ENCODE measurements around the gene TMEM119. TPM values are rescaled to one million over a fixed set of nuclear protein-coding genes. Genes with fewer than 3 reads are reported as not detected.
A peak's percentile ranks its signal among the peaks of the same experiment; 100 is the strongest.
"Not testable (repeated sequence)": the region's sequence is repeated elsewhere in the genome, so short reads cannot be mapped to it uniquely, and the experiment has no call there.

Gene TMEM119
- total RNA-seq, 2 donors from 2014 or later = 1.8 to 5.5 TPM

DNA sequence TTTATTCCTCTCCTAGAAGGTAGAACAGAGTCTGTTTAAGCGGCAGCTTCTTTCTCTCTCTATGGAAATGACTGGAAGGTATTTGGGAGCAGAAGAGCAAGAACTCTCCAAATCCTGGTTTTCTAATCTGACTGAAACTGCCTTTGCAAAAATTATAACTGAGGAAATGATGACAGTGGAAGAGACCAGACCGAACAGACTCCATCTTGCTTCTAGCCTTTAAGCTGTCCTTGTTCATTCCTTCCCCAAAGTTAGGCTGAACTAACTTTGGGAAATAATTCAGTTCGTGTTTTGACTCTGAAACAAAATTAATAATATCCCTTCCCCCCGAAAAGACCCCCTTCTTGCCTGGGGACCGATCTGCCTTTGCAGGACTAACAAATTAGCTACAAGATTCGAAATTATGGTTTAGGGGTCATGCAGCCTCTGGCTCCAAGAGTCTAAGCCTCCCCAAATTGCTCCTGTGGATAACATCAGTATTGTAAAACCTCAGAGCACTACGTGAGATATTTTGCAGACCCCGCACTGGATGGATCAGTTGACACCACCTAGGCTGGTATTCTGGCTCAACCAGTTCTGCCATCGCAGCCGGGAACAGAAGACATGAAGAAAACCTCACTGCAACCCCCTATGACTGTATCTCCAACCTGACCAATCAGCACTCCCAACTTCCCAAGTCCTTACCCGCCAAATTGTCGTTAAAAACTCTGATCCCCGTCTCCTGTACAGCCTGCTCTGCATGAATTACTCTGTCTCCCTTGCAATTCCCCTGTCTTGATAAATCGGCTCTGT lies 21.7 kb upstream of the TMEM119 start:
- Histone ChIP-seq H3K4me3 (no peak overlapping the region), H3K4me1 (peaks cover 0 to 28% of the 10 kb centered on the region in 2 donors), H3K36me3 (no peaks in the 10 kb centered on the region), H3K9me3 (no peaks in the 10 kb centered on the region), H3K27me3 (no peaks in the 10 kb centered on the region), H3K27ac (no peak overlapping the region)
- DNase-seq (ENCODE audit: low spot score) = no peak
- TF ChIP-seq, protein P1, sequence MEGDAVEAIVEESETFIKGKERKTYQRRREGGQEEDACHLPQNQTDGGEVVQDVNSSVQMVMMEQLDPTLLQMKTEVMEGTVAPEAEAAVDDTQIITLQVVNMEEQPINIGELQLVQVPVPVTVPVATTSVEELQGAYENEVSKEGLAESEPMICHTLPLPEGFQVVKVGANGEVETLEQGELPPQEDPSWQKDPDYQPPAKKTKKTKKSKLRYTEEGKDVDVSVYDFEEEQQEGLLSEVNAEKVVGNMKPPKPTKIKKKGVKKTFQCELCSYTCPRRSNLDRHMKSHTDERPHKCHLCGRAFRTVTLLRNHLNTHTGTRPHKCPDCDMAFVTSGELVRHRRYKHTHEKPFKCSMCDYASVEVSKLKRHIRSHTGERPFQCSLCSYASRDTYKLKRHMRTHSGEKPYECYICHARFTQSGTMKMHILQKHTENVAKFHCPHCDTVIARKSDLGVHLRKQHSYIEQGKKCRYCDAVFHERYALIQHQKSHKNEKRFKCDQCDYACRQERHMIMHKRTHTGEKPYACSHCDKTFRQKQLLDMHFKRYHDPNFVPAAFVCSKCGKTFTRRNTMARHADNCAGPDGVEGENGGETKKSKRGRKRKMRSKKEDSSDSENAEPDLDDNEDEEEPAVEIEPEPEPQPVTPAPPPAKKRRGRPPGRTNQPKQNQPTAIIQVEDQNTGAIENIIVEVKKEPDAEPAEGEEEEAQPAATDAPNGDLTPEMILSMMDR (IDR thresholded peaks at IDR 0.05) = no peak

DNA sequence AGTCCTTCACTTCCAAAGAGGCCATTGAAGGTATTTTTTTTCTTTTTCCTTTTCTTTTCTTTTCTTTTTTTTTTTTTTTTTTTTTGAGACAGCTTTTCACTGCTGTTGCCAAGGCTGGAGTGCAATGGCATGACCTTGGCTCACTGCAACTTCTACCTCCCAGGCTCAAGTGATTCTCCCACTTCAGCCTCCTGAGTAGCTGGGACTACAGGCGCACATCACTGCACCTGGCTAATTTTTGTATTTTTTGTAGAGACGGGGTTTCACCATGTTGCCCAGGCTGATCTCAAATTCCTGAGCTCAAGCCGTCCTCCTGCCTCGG lies 21.0 kb upstream of the TMEM119 start:
- H3K4me1 ChIP-seq = peaks cover 0 to 28% of the 10 kb centered on the region in 2 donors
- H3K4me3 ChIP-seq; H3K36me3 ChIP-seq; H3K27me3 ChIP-seq; DNase-seq (ENCODE audit: low spot score); H3K9me3 ChIP-seq; H3K27ac ChIP-seq: not testable (repeated sequence)

DNA sequence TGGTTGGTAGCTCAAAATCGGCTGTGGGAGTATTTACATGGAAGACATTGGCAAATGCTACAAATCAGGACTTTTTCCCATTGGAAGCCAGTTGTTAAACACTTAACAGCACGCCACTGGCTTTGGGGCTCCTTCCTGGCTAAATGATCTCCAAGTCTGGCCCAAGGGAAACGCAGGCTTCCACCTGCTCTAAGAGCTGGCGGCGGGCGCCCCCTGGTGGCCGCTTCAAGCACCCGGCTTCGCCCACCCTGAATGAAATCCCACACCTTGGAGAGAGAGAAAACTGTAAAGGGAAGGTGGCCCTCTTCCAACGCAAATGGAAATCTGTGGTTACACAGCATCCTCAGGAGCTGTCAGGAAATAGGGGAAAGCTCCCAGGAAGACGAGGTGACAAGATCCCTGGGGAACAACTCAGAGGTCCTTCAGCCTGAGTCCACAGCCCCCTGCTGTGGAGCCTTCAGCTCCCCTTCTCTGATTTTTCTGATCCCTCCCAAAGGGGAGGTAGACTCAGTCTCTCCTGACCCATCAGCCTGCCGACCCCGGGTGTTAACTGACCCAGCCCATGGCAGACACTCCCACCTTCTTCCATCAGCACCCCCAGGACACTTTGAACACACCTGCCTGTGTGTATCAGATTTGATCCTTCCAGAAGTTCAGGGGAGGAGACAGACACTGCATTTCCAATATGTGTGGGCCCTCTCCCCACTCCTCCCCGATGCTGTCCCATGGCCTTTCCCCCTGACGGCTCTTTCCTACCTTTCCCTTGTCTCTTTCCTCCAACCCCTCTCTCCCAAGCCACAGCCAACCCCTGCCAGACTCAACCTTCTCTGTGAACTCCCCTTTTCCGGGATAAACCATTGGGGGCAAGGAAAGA lies 20.4 kb upstream of the TMEM119 start:
- Histone ChIP-seq H3K27me3 (no peaks in the 10 kb centered on the region), H3K4me3 (no peak overlapping the region), H3K27ac (no peak overlapping the region), H3K4me1 (peaks cover 0 to 28% of the 10 kb centered on the region in 2 donors), H3K9me3 (no peaks in the 10 kb centered on the region), H3K36me3 (no peaks in the 10 kb centered on the region)
- TF ChIP-seq, protein P1 (IDR thresholded peaks at IDR 0.05) = peak; percentile 90 to 98
- DNase-seq (ENCODE audit: low spot score) = peak; percentile 88

DNA sequence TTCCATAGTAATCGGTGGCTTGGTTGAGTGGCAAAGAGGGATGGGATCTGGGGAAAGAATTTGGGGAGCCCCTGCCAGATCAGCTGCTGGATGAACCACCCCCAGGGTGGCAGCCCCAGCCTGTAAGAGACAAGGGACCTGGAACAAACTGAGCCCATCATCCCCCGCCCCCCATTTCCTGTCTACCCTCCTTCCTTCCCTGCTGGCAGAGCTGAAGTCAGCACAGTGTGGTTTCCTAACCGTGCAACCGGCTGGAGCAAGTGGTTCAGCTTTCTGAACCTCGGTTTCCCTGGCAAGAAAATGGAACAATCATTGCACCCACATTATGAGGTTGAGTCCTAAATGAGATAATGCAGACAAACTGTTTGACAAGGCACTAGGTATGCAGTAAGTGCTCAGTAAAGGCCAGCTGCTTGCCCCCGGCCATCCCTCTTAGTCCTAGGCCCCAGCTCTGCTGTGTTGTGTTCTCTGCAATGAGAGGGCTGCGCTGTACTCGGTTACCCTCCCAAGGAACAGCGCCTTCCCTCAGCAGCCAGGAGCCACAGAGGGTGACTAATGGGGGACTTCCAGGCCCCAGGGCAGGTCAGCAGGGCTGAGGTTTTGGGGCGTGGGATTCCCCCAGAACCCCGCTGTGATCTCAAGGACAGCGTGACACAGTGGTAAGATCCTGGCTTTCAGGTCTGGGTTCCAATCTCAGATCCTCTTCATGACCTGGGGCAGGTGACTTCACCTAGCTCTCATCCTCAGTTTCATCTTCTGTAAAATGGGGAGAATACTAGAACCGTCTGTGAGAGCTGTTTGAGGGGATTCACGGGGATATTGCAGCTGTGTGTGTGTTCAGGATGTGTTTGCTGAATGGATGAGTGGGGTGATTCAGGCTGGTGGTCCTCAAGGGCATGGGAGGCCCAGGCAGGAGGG lies 19.3 kb upstream of the TMEM119 start:
- H3K4me1 ChIP-seq = peaks cover 0 to 18% of the 10 kb centered on the region in 2 donors
- no peaks in the 10 kb centered on the region for H3K9me3 ChIP-seq
- no peak overlapping the region for H3K27ac ChIP-seq
- TF ChIP-seq, protein P1 (IDR thresholded peaks at IDR 0.05) = no peak
- DNase-seq (ENCODE audit: low spot score) = no peak
- no peaks in the 10 kb centered on the region for H3K27me3 ChIP-seq
- no peaks in the 10 kb centered on the region for H3K36me3 ChIP-seq
- no peak overlapping the region for H3K4me3 ChIP-seq

DNA sequence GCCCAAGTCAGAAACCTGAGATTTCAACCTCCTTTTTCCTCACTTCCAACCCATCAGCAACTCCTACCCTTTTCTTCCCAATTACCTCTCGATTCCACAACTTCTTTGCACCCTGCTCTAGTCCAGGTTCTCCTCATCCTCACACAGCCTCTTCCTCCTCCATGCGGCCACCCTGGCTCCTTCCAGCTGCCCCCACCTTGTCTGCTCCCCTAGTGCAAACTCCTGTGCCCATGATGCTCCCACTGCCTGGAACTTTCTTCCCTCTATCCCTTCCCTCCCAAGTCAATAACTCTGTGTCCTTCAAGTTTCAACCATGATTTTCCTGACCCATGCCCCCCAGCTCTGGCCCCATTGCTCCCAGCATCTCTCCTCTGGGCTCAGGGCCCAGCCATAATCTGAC lies 18.5 kb upstream of the TMEM119 start:
- H3K4me1 ChIP-seq = peaks cover 0 to 12% of the 10 kb centered on the region in 2 donors
- no peak overlapping the region for H3K4me3 ChIP-seq
- H3K9me3 ChIP-seq = no peaks in the 10 kb centered on the region
- TF ChIP-seq, protein P1 (IDR thresholded peaks at IDR 0.05) = no peak
- H3K27me3 ChIP-seq = no peaks in the 10 kb centered on the region
- H3K36me3 ChIP-seq = no peaks in the 10 kb centered on the region
- H3K27ac ChIP-seq = no peak overlapping the region
- DNase-seq (ENCODE audit: low spot score) = no peak
